HG03457 (cell line): ENCODE measurements around the gene DHX34.
"Not testable (repeated sequence)": the region's sequence is repeated elsewhere in the genome, so short reads cannot be mapped to it uniquely, and the experiment has no call there.

Experiments
- ATAC-seq: cut with Tn5 transposase; IDR thresholded peaks from one replicate; pipeline ENCODE4 v1.9.1; 2021; ENCODE audit warnings: moderate number of reproducible peaks; ENCODE audit not compliant: unreplicated experiment

The DHX34 gene

DNA sequence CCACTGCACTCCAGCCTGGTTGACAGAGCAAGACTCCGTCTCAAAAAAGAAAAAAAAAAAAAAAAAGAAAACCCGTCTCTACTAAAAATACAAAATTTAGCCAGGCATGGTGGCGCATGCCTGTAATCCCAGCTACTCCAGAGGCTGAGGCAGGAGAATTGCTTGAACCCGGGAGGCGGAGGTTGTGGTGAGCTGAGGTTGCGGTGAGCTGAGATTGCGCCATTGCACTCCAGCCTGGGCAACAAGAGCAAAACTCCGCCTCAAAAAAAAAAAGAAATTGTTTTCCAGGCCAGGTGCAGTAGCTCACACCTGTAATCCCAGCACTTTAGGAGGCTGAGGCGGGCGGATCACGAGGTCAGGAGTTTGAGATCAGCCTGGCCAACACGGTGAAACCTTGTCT lies 37.5 kb downstream of the DHX34 start:
- not testable (repeated sequence) for ATAC-seq

GRCh38 chr19:47387623-47388022 lies 38.5 kb downstream of the DHX34 start:
- ATAC-seq, result not testable (repeated sequence)

DNA sequence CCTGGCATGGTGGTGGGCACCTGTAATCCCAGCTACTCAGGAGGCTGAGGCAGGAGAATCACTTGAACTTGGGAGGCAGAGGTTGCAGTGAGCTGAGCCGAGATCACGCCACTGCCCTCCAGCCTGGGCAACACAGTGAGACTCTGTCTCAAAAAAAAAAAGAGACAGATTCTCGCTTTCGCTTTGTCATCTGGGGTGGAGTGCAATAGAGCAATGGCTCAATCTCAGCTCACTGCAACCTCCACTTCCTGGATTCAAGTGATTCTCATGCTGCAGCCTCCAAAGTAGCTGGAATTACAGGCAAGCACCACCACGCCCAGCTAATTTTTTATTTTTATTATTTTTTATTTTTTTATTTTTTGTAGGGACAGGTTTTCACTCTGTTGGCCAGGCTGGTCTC lies 39.6 kb downstream of the DHX34 start:
- not testable (repeated sequence) for ATAC-seq

DNA sequence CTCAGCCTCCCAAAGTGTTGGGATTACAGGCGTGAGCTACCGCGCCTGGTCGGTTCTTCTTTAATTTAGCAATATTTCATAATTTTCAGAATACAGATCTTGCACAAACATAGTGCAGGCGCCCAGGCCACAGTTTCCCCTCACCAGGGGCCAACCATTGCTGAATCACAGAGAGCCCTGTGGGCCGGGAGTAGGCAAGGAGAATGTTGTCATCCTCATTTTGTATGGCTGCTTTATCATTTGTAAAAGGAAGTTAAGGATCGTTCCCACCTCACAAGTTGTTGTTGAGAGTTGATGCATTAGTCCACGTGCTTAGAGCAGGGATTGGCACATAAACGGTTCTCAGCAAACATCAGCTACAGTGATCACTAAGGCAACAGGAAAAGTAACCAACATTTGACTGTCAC lies 40.0 kb downstream of the DHX34 start:
- ATAC-seq, result no peak

DNA sequence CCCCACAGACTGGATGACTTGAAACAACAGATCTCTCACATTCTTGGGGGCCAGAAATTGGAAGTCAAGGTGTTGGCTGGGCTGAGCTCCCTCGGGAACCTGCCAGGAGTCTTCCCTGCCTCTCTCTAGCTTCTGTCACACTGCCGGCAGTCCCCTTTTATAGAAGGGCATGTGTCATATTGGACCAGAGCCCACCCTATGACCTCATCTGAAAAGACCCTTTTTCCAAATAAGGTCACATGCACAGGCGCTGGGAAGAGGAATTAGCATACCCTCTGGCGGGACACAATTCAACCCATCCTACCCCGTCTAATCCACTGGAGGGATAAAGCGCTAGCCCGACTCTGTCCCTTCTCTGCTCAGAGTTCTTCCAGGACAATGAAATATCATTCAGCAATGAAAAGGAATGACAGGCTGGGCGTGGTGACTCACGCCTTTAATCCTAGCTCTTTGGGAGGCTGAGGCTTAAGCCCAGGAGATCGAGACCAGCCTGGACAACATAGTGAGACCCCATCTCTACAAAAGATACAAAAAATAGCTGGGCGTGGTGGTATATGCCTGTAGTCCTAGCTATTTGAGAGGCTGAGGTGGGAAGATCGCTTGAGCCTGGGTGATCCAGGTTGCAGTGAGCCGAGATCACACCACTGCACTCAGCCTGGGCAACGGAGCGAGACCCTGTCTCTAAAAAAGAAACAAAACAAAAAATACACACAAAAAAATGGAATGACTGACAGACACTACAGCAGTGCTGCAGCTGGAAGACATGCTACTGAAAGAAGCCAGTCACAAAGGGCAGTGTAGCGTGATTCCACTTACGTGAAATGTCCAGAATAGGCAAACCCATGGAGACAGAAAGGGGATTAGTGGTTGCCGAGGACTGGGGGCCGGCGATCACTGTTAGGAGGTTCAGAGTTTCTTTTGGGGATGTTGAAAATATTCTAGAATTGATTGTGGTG lies 41.7 kb downstream of the DHX34 start:
- ATAC-seq, result no peak

DNA sequence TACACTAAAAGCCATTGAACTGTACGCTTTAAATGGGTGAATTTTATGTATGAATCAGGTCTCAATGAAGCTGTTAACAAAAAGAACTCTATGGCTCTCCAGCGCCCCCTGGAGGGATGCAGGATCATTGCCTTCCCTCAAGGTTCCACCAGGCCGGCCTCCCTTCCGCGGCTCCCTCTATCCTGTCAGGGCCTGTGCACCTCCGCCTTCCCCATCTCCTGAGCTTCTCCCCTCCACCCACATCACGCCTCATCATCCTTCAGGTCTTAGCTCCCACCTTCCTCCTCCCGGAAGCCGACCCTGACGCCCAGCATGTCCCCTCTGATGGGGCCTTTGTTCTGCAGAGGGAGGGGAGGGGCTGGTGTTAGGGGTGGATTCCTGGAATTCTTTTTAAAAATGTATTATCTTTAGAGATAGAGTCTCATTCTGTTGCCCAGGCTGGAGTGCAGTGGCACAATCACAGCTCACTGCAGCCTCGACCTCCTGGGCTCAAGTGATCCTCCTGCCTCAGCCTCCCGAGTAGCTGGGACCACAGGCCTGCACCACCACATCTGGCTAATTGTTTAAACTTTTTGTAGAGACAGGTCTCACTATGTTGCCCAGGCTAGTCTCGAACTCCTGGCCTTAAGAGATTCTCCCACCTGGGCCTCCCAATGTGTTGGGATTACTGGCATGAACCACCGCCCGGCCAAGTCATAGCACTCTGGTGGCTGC lies 42.6 kb downstream of the DHX34 start:
- no peak for ATAC-seq

- ATAC-seq, result no peak
Measured at GRCh38 chr19:47398707-47399597, 49.8 kb downstream of the DHX34 start.

GRCh38 chr19:47402504-47402903 lies 53.4 kb downstream of the DHX34 start:
- no peak for ATAC-seq

GRCh38 chr19:47404334-47405196 lies 55.5 kb downstream of the DHX34 start:
- ATAC-seq, result no peak

DNA sequence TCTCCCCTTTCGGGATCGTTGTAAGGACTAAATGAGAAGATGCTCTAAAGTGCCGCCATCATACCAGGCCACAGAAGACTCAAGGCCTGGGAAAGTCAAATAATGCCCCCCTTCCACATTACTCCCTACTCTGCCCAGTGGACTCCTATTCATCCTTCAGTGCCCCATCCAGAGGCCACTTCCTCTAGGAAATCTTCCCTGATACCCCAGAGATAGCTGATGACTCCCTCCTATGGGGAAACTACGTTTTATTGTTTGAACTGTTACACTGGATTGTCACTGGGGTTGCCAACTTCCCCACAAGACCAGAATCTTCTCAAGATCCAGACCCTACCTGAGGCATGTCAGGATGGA lies 56.1 kb downstream of the DHX34 start:
- no peak for ATAC-seq

- no peak for ATAC-seq
Measured at GRCh38 chr19:47405854-47406417, 56.8 kb downstream of the DHX34 start.

DNA sequence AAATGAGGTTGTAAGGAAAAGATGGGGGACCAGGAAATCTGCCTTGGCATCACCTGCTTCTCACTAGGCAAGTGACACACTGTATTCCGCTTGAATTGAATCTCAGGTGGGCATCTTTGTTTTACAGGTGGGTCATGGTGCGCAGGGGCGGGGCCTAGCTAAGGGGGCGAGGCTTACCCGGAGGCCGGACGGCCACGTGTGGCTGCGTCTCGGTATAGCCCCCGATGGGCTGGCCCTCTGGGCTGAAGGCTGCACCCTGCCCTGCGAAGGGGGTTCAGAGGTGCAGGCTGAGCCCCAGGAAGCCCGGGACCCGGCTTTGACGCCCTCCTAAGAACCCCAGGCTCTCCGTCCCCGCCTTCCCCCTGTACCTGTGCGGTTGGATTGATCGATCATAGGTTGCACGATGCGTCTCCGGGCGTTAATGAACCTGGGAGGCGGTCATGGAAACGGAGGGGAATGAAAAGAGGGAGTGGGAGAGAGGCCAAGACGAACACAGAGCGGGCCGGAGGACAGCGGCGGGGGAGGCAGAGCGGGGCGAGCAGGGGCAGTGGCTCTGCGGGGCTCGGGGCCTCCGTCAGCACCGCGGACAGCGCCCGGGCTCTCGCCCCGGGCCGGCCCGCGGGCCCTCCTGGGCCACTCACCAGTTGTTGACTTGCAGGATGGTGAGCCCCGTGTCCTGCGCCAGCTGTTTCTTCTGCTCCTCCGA lies 57.7 kb downstream of the DHX34 start:
- no peak for ATAC-seq

DNA sequence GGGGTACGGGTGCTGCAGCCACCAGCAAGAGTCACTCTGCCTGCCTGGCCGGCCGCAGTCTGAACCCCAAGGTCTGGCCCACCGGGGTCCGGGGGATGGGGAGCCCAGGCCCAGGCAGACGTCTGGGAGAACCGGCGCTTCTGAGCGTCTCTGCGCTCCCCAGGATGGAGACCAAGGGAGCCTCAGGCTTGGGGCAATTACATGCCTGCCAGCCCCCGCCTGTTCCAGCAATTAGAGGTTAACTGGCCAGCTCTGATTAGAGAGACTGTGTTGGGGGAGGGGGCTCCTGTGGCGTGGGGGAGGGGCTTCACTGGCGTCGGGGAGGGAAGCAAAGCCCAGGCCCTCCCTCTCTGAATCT lies 58.3 kb downstream of the DHX34 start:
- no peak for ATAC-seq

DNA sequence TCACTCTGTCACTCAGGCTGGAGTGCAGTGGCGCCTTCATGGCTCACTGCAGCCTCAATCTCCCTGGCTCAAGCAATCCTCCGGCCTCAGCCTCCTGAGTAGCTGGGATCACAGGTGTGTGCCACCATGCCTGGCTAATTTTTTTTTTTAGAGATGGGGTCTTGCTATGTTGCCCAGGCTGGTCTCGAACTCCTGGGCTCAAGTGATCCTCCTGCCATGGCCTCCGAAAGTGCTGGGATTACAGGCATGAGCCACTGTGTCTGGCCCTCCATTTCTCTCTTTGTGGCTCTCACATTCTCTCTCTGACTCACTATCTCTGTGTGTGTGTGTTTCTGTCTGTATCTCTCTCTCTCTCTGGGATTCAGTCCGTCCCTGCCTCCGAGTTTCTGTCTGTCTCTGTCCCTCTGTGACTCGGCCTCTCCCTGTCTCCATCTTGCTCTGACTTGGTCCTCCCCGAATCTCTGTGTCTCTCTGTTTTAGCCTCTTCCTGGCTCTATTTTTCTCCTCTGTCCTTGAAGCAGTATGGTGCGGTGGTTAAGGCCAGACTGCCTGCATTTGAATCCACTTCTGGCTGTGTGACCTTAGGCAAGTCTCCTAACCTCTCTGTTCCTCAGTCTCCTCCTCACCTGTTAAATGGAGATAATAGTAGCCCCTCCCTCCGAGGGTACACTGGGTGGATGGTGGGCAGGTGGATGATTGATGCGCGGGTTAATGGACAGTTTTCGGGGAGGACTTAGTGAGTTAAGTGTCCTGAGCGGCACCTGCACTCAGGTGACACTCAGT lies 59.2 kb downstream of the DHX34 start:
- ATAC-seq, result no peak

GRCh38 chr19:47411101-47411500 lies 62.0 kb downstream of the DHX34 start:
- no peak for ATAC-seq

- not testable (repeated sequence) for ATAC-seq
Measured at GRCh38 chr19:47411696-47412095, 62.6 kb downstream of the DHX34 start.

DNA sequence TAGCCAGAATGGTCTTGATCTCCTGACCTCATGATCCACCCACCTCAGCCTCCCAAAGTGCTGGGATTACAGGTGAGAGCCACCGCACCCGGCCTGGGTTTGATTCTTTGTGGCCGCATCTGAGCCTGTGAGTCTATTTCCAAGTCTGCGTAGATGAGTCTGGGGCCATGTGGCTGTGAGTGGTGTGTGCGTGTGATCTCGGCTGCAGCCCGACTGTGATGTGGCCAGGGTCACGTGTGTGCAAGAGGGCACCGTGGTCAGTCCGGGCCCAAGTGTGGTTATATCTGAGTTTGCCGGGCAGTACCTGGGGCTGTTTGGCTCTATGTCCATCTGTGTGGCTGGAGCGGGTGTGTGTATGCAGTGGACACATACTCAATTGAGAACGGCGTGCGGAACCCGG lies 64.8 kb downstream of the DHX34 start:
- no peak for ATAC-seq

- no peak for ATAC-seq
Measured at GRCh38 chr19:47414469-47414868, 65.4 kb downstream of the DHX34 start.
